Fibroblast of lung (primary cell): ENCODE data around the gene THOC2. TPM values are rescaled to one million over a fixed set of nuclear protein-coding genes. Genes with fewer than 3 reads are reported as not detected.

ENCODE experiments used
- DNase-seq, 2 donors: peaks; one replicate each; pipeline versions ENCODE4 v3.0.0 to v3.0.0-alpha.2; 2010; ENCODE audit warnings: low read depth in 2 of 2
- H2AFZ ChIP-seq: 2 replicates; pipeline ENCODE4 v1.5.1; 2012; ENCODE audit warnings: low read length, control low read depth, inconsistent platforms
- H3K27ac ChIP-seq: 2 replicates; pipeline ENCODE4 v1.5.1; 2011; ENCODE audit warnings: low read length, control low read depth; ENCODE audit not compliant: insufficient read depth
- H3K27me3 ChIP-seq: 2 replicates; pipeline ENCODE4 v1.5.1; 2011; ENCODE audit warnings: mild to moderate bottlenecking, low read length; ENCODE audit not compliant: control insufficient read depth, insufficient read depth
- H3K36me3 ChIP-seq: 2 replicates; pipeline ENCODE4 v1.5.1; 2011; ENCODE audit warnings: low read length; ENCODE audit not compliant: control insufficient read depth, insufficient read depth
- H3K4me1 ChIP-seq: 2 replicates; pipeline ENCODE4 v1.5.1; 2011; ENCODE audit warnings: low read length; ENCODE audit not compliant: control insufficient read depth, insufficient read depth; ENCODE audit errors: extremely low read depth
- H3K4me2 ChIP-seq: 2 replicates; pipeline ENCODE4 v1.5.1; 2011; ENCODE audit warnings: low read length, control low read depth; ENCODE audit not compliant: insufficient read depth; ENCODE audit errors: extremely low read depth
- H3K4me3 ChIP-seq, 4 experiments: fragments of 200-600 bp in 1 of 4; sonication (generic) in 1 of 4; replicated peaks in 1 of 4; 2 replicates each; pipeline ENCODE4 v1.5.1; 2011 to 2016; ENCODE audit warnings: low read length in 4 of 4, low read depth in 3 of 4, mild to moderate bottlenecking in 3 of 4, control low read depth in 2 of 4, inconsistent platforms in 1 of 4, mixed read lengths in 1 of 4; ENCODE audit not compliant: insufficient read depth in 1 of 4; ENCODE audit errors: control extremely low read depth in 1 of 4
- H3K79me2 ChIP-seq: 2 replicates; pipeline ENCODE4 v1.5.1; 2012; ENCODE audit warnings: mild to moderate bottlenecking, low read length, inconsistent platforms; ENCODE audit not compliant: control insufficient read depth, insufficient read depth
- H3K9ac ChIP-seq: 2 replicates; pipeline ENCODE4 v1.5.1; 2011; ENCODE audit warnings: mild to moderate bottlenecking, low read length, control low read depth; ENCODE audit not compliant: insufficient read depth
- H3K9me3 ChIP-seq: 2 replicates; pipeline ENCODE4 v1.5.1; 2012; ENCODE audit warnings: low read depth, low read length; ENCODE audit not compliant: control insufficient read depth, insufficient read depth
- H4K20me1 ChIP-seq: 2 replicates; pipeline ENCODE4 v1.5.1; 2011; ENCODE audit warnings: low read length; ENCODE audit not compliant: control insufficient read depth, insufficient read depth; ENCODE audit errors: extremely low read depth
- CTCF ChIP-seq, 2 donors: IDR thresholded peaks in 1 of 2; conservative IDR thresholded peaks in 1 of 2; 1 replicate in 1 of 2; 2 replicates in 1 of 2; pipeline ENCODE4 v1.5.1; 2011 to 2012; ENCODE audit warnings: low read length in 2 of 2, control low read depth in 1 of 2, inconsistent platforms in 1 of 2, low read depth in 1 of 2, mild to moderate bottlenecking in 1 of 2
- EZH2 ChIP-seq: IDR thresholded peaks from 2 replicates; pipeline ENCODE4 v1.5.1; 2012; ENCODE audit warnings: low read length, control low read depth, mild to moderate bottlenecking; ENCODE audit errors: missing control alignments
- polyA plus RNA-seq, 2 donors: library from polyadenylated mRNA; depleted of rRNA in 1 of 2; stranded (reverse) in 1 of 2; unstranded in 1 of 2; fragments of >200 nt; gene quantifications; 2 replicates each; pipeline ENCODE4 v1.2.1, GENCODE V29; 2011 to 2012; ENCODE audit warnings: missing spikeins in 1 of 2
- total RNA-seq: library from RNA; depleted of rRNA; stranded (reverse); fragments of >200 nt; gene quantifications from 2 replicates; pipeline ENCODE4 v1.2.1, GENCODE V29; 2014

THOC2 gene
- total and polyA plus RNA-seq, 2 donors (not counting 1 experiment from before 2014, with no cell fraction given), result 62.9 to 70.0 TPM

GRCh38 chrX:123704781-123705180, 28.1 kb downstream of the THOC2 start:
- Histone ChIP-seq H3K9ac (no peak overlapping the region), H3K27ac (no peak overlapping the region), H3K9me3 (no peaks in the 10 kb centered on the region), H3K4me3 (no peak overlapping the region), H3K4me1 (no peaks in the 10 kb centered on the region), H3K36me3 (no peaks in the 10 kb centered on the region), H3K79me2 (no peaks in the 10 kb centered on the region), H2AFZ (no peak overlapping the region), H3K27me3 (no peaks in the 10 kb centered on the region), H3K4me2 (no peak overlapping the region), H4K20me1 (no peaks in the 10 kb centered on the region)
- no peak for DNase-seq
- TF ChIP-seq EZH2 (no peak), CTCF (conservative IDR thresholded peaks at IDR 0.05 in 1 of 2, IDR thresholded peaks at IDR 0.05 in 1 of 2; ENCODE audit: low read depth in 1 of 2, low read length in 2 of 2) (no peak)

GRCh38 chrX:123698979-123699520, 33.8 kb downstream of the THOC2 start:
- no peaks in the 10 kb centered on the region for H3K36me3 ChIP-seq
- no peak overlapping the region for H2AFZ ChIP-seq
- peak; percentile 9 to 10 for DNase-seq
- H3K4me2 ChIP-seq, result no peak overlapping the region
- no peaks in the 10 kb centered on the region for H4K20me1 ChIP-seq
- H3K79me2 ChIP-seq, result no peaks in the 10 kb centered on the region
- H3K4me1 ChIP-seq, result no peaks in the 10 kb centered on the region
- H3K9ac ChIP-seq, result no peak overlapping the region
- no peaks in the 10 kb centered on the region for H3K27me3 ChIP-seq
- H3K9me3 ChIP-seq, result no peaks in the 10 kb centered on the region
- H3K27ac ChIP-seq, result no peak overlapping the region
- H3K4me3 ChIP-seq, result no peak overlapping the region
- TF ChIP-seq CTCF (conservative IDR thresholded peaks at IDR 0.05 in 1 of 2, IDR thresholded peaks at IDR 0.05 in 1 of 2; ENCODE audit: low read depth in 1 of 2, low read length in 2 of 2) (no peak), EZH2 (no peak)

- TF ChIP-seq EZH2 (no peak), CTCF (conservative IDR thresholded peaks at IDR 0.05 in 1 of 2, IDR thresholded peaks at IDR 0.05 in 1 of 2; ENCODE audit: low read depth in 1 of 2, low read length in 2 of 2) (no peak)
- no peaks in the 10 kb centered on the region for H3K9me3 ChIP-seq
- no peak overlapping the region for H3K4me2 ChIP-seq
- no peaks in the 10 kb centered on the region for H3K36me3 ChIP-seq
- no peaks in the 10 kb centered on the region for H3K79me2 ChIP-seq
- no peaks in the 10 kb centered on the region for H3K4me1 ChIP-seq
- no peak overlapping the region for H3K4me3 ChIP-seq
- no peak overlapping the region for H3K9ac ChIP-seq
- H2AFZ ChIP-seq, result no peak overlapping the region
- no peak for DNase-seq
- H3K27ac ChIP-seq, result no peak overlapping the region
- no peaks in the 10 kb centered on the region for H4K20me1 ChIP-seq
- H3K27me3 ChIP-seq, result no peaks in the 10 kb centered on the region
These were observed 36.5 kb downstream of the THOC2 start for GRCh38 chrX:123696334-123696733.
